Right cardiac atrium (tissue), 5 donors: ENCODE results near the gene AGMO. TPM values are rescaled to one million over a fixed set of nuclear protein-coding genes. Genes with fewer than 3 reads are reported as not detected.

ENCODE experiments used
- ATAC-seq, 2 donors: fragments of 200-7000 bp; cut with Tn5 transposase; one replicate each; pipeline versions ENCODE4 v1.8.0 to v1.9.1; 2020; ENCODE audit warnings: moderate library complexity in 2 of 2, mild to moderate bottlenecking in 1 of 2
- DNase-seq, 3 donors: peaks; one replicate each; pipeline ENCODE4 v3.0.0-alpha.2; 2020
- H3K27ac ChIP-seq: one replicate; pipeline ENCODE4 v1.5.1; 2013; ENCODE audit warnings: mild to moderate bottlenecking, low read length, control low read depth, moderate library complexity
- H3K27me3 ChIP-seq: one replicate; pipeline ENCODE4 v1.6.1; 2013; ENCODE audit not compliant: control insufficient read depth, insufficient read depth
- H3K4me1 ChIP-seq: one replicate; pipeline ENCODE4 v1.6.1; 2013; ENCODE audit warnings: low read length; ENCODE audit not compliant: control insufficient read depth, insufficient read depth
- H3K4me3 ChIP-seq: one replicate; pipeline ENCODE4 v1.5.1; 2013; ENCODE audit warnings: low read length, control low read depth
- H3K9me3 ChIP-seq: one replicate; pipeline ENCODE4 v1.6.1; 2013; ENCODE audit warnings: low read length; ENCODE audit not compliant: control insufficient read depth
- WGBS: extraction: QIAGEN DNeasy Blood & Tissue Kit; methylation state at CpG from one replicate; pipeline ENCODE4 v1.1.7; 2013; 5-methylcytosine and 5-hydroxymethylcytosine counted together
- intact Hi-C, 4 donors: fragments of 100-400 bp; cut with DNase I; formaldehyde crosslinking; loops; one replicate each; pipeline versions ENCODE4 v1.11.0 to v1.14.0; 2022 to 2023
- polyA plus RNA-seq: library from polyadenylated mRNA; stranded (reverse); fragments of 200-250 nt; gene quantifications from one replicate; pipeline ENCODE4 v1.2.3, GENCODE V29; 2013
- total RNA-seq, 4 donors: library from RNA; stranded (reverse); fragmentation: NEBNext Ultra II Directional; extraction: Animal tissue kit (Norgen Biotek cat#: 25700); gene quantifications; one replicate each; pipeline ENCODE4 v1.2.1, GENCODE V29; 2021
- donor health status: healthy with polysubstance abuse.
- donor health status: DM: no; HTN: yes; CAD: no.
- donor health status: DM: no; HTN: no; CAD: no.
- donor health status: DM: no; HTN: yes; CAD: no; lungs with severe emphysema.
- donor health status: DM: yes; HTN: yes; CAD: no.

Gene AGMO
- total and polyA plus RNA-seq, 5 donors = 0.15 to 0.29 TPM; not detected in 3

DNA sequence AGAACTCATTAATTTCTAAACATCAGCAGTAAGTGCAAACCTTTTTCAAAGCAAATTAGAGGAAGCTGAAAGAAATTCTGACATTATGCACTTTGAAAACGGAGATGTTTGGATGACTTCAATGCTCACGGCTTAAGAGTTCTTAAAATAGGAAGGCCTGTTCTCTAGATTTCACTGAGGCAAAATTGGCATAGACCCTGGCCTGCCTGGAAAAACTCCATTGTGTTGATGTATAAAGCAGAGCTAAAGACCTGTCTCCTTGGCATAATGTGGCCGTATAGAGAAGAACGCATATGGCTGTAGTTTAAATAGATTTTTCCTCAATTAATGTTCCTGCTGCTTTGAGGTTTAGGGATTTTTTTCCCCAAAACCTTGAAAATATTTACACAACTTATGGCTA lies 24.5 kb upstream of the AGMO start:
- Histone ChIP-seq H3K9me3 (peaks cover 4% of the 10 kb centered on the region), H3K27ac (no peak overlapping the region), H3K4me1 (no peaks in the 10 kb centered on the region), H3K4me3 (no peak overlapping the region), H3K27me3 (no peaks in the 10 kb centered on the region)
- intact Hi-C loops = no loop called here
- WGBS = 91% methylated on average over 4 of the region's 4 CpGs
- no peak for DNase-seq
- no peak for ATAC-seq

DNA sequence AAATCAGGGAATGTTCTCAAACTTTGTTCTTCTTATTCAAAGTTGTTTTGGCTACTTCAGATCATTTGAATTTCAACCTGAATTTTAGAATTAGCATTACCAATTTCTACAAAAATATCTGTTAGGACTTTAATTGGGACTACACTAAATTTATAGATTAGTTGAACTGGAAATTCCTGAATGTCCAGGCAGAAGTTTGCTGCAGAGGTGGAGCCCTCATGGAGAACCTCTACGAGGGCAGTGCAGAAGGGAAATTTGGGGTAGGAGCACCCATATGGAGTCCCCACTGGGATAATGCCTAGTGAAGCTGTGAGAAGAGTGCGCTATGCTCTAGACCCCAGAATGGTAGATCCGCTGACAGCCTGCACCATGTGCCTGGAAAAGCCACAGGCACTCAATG lies 22.8 kb upstream of the AGMO start:
- H3K27me3 ChIP-seq = no peaks in the 10 kb centered on the region
- intact Hi-C loops = no loop called here
- WGBS = 94% methylated on average over 3 of the region's 3 CpGs
- no peak for DNase-seq
- no peaks in the 10 kb centered on the region for H3K4me1 ChIP-seq
- no peak overlapping the region for H3K27ac ChIP-seq
- H3K9me3 ChIP-seq = peaks cover 4% of the 10 kb centered on the region
- H3K4me3 ChIP-seq = no peak overlapping the region
- ATAC-seq = no peak

DNA sequence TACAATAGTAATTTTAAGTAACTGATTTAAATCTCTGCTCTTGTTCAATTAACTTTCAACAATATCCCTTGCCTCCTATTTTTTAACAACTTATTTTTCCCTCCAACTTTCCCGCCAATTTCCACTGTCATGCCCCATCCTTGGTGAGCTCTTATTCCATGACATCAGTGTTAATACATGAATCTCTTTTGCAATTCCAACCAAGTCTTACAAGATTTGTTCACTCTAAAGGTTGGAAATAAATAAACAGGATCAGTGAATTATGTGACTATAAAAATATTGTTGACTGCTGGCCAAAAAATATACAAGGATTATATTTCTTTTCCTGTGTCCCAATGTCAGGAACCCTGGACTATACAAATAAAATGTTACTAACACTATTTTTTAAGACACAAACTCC lies 21.0 kb upstream of the AGMO start:
- Histone ChIP-seq H3K27ac (no peak overlapping the region), H3K4me3 (no peak overlapping the region), H3K4me1 (no peaks in the 10 kb centered on the region), H3K9me3 (peaks cover 4% of the 10 kb centered on the region), H3K27me3 (no peaks in the 10 kb centered on the region)
- ATAC-seq (no peak), DNase-seq (no peak)
- WGBS = 84% methylated on average over 1 of the region's 1 CpG
- intact Hi-C loops = no loop called here

DNA sequence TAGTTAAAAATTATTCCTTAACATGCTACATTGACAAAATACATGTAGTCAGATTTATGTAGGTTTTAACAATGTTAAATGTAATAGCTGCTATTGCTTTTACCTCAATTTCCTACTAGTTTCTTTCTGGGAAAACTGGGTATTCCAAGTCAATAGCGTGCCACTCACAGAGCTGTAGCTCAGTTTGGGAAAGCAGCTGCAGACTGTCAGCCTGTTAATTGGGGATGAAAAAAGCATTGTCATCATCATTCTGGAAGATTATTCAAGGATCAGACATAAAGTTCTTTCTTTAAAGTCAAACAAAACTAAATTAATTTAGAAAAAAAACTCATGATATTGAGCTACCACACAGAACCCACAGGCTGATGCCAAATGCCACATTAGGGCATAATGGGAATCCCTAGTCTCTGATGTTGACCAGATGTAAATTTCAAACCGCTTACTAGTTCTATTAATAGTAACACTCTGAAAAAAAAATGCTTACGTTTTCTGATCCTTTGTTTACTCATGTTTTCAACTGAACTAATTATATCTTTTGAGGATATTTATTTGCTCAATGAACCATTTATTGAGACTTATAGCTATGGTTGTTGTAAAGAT lies 19.6 kb upstream of the AGMO start:
- Histone ChIP-seq H3K27me3 (no peaks in the 10 kb centered on the region), H3K4me1 (no peaks in the 10 kb centered on the region), H3K4me3 (no peak overlapping the region), H3K27ac (no peak overlapping the region), H3K9me3 (peaks cover 4% of the 10 kb centered on the region)
- intact Hi-C loops = no loop called here
- ATAC-seq (no peak), DNase-seq (no peak)
- 45% methylated on average over 3 of the region's 3 CpGs for WGBS

DNA sequence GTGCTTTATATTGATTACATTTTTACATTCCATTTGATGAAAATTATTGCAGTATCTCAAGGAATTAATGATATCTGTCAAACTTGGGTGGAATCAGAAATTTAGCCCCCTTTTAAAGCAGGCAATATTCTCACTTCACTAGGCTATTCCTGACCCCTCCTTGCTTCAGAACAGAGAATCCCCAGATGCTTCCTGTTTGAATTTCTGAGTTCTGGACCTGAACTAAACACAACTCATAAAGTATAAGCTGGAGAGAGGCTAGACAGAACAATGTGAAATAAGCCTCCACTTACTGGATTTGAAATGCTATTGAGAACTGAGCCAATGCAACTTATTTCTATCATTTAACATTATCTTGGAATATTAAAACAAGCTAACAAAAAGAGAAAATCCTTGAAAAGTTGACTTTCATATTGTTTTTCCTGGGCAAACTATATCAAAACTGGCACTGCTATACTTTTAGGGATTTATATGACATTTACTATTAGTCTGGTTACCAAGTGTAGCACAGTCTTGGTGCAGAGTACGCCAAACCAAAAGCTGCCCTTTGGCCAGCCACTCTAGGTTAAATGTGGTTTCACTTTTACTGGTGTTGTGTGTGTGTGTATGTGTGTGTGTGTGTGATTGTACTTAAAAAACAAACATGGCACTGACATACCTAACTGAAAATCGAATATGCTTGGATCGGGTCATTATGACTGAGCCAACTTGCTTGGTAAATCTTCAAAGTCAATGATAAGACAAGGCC lies 19.0 kb upstream of the AGMO start:
- Histone ChIP-seq H3K27ac (no peak overlapping the region), H3K4me3 (no peak overlapping the region), H3K27me3 (no peaks in the 10 kb centered on the region), H3K9me3 (peaks cover 4% of the 10 kb centered on the region), H3K4me1 (no peaks in the 10 kb centered on the region)
- DNase-seq (no peak), ATAC-seq (no peak)
- intact Hi-C loops = no loop called here
- 74% methylated on average over 3 of the region's 3 CpGs for WGBS

DNA sequence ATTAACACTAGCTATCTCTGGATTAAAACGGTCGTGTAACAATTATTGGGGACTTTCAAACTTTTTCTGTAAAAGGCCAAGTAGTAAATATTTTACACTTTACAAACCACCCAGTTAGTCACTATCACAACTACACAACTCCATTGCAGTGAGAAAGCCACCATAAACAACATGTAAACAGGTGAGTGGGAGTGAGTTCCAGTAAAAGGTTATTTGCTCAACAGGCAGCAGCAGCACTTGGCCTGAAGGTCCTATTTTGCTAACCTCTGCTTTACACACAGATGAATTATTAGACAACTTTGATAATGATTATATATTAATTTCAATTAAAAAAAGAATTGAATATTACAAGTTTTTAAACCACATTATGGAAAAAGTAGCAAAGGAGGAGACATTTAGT lies 15.8 kb upstream of the AGMO start:
- intact Hi-C loops = no loop called here
- 98% methylated on average over 2 of the region's 2 CpGs for WGBS
- Histone ChIP-seq H3K4me3 (no peak overlapping the region), H3K27me3 (no peaks in the 10 kb centered on the region), H3K4me1 (no peaks in the 10 kb centered on the region), H3K9me3 (no peaks in the 10 kb centered on the region), H3K27ac (no peak overlapping the region)
- DNase-seq (no peak), ATAC-seq (no peak)

DNA sequence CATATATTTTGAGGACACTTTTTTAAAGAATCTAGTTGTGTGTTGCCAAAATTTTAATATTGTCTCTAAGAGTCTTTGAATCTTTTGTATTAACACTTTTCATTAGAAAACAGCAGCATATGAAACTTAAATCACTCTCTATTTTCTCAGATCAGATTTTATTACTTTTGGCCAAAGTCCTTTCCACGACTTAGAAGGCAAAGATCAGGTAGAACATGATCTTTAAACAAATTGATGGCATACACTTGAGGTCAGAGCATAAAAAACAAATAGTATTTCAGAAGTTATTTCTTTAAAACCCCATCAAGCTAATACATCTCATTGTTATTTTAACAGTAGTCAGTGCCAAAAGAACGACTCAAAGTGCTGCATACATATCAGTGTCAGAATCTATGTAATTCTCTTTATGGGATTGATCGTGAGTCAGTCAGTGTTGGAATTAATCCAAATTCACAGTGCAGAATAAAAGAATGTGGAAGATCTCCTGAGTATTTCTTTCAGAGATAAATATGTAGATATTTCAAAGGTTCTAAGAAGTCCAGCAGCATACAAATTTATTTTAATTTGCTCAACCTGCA lies 9.6 kb upstream of the AGMO start:
- Histone ChIP-seq H3K4me1 (no peaks in the 10 kb centered on the region), H3K4me3 (no peak overlapping the region), H3K27ac (no peak overlapping the region), H3K9me3 (no peaks in the 10 kb centered on the region), H3K27me3 (no peaks in the 10 kb centered on the region)
- no peak for DNase-seq
- 45% methylated on average over 3 of the region's 3 CpGs for WGBS
- intact Hi-C loops = no loop called here
- no peak for ATAC-seq

DNA sequence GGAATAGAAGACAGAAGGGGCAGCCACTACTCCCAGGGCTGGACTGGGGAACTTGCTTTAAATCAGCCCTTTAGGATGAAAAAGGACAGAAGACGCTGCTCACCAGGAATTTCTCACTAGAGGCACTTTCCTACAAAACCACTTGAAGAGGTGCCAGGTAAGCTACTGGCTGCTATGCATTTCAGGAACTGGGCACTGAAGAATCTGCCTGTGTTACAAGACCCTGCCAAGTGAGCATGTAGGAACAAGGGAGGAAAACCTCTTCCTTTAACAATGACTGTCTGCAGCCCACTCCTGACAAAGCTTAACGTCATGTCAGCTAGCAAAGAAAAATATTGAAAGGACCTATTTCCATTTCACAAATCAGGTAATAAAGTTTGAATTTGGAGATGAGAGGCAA lies 5.8 kb upstream of the AGMO start:
- Histone ChIP-seq H3K4me3 (no peak overlapping the region), H3K27ac (no peak overlapping the region), H3K4me1 (no peaks in the 10 kb centered on the region), H3K9me3 (no peaks in the 10 kb centered on the region), H3K27me3 (no peaks in the 10 kb centered on the region)
- DNase-seq (no peak), ATAC-seq (no peak)
- intact Hi-C loops = no loop called here
- 68% methylated on average over 2 of the region's 2 CpGs for WGBS

DNA sequence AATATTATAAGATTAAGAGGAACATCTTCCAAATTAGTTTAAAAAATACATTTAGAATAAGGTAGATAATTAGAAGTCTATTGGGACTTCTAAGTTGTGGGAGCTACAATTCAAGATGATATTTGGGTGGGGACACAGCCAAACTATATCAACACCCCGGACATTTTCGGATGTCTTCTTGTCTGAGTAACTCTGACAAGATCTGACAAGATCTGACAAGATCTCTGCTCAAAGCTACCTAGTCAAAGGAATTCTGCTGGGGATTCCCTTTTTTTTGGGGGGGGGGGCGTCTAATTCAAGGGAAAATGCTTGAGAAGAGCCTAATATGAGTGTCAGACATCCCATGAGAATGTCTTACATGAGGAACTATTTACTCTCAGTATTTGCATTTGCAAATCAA lies 5.2 kb upstream of the AGMO start:
- H3K4me1 ChIP-seq = no peaks in the 10 kb centered on the region
- no peak overlapping the region for H3K4me3 ChIP-seq
- DNase-seq (no peak), ATAC-seq (no peak)
- no peaks in the 10 kb centered on the region for H3K9me3 ChIP-seq
- H3K27me3 ChIP-seq = no peaks in the 10 kb centered on the region
- intact Hi-C loops = no loop called here
- no peak overlapping the region for H3K27ac ChIP-seq
- 74% methylated on average over 3 of the region's 3 CpGs for WGBS

DNA sequence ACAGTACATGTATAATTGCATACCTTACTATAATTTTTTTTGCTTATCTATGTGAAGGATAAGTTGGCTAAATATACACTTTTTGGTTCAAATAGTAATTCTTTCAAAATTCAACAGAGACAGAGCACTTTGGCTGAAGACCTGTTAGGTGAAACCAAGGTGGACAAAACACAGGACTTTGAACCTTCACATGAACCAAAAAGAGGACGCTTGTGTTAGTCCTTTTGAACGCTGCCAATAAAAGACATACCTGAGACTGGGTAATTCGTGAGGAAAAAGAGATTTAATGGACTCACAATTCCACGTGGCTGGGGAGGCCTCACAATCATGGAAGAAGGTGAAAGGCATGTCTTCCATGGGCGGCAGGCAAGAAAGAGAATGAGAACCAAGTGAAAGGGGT lies 4.7 kb upstream of the AGMO start:
- H3K27ac ChIP-seq = no peak overlapping the region
- H3K9me3 ChIP-seq = no peaks in the 10 kb centered on the region
- intact Hi-C loops = no loop called here
- H3K4me3 ChIP-seq = no peak overlapping the region
- no peaks in the 10 kb centered on the region for H3K4me1 ChIP-seq
- WGBS = 84% methylated on average over 5 of the region's 5 CpGs
- ATAC-seq (no peak), DNase-seq (no peak)
- H3K27me3 ChIP-seq = no peaks in the 10 kb centered on the region

DNA sequence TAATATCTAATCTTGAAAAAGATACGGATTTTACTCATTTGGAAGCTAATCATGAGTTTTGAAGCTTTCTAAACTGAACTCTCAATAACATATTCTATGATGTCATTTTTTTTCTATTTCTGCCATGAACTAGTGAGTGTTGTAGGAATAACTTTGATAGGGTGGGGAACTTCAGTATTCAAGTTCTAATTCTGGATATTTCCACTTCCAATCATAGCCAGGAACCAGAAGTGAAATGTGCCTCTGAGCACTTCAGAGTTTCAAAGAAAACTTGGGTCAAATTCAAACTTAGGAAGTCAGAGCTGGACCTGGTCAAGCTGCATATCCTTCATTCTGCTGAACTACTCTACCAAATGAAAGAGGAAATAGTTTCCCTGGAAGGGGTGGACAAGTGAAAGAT lies 847 bp downstream of the AGMO start:
- WGBS = 42% methylated on average over 1 of the region's 1 CpG
- no peaks in the 10 kb centered on the region for H3K9me3 ChIP-seq
- peak overlapping the region; percentile 47 for H3K4me3 ChIP-seq
- intact Hi-C loops = no loop called here
- DNase-seq = no peak
- H3K4me1 ChIP-seq = no peaks in the 10 kb centered on the region
- no peaks in the 10 kb centered on the region for H3K27me3 ChIP-seq
- H3K27ac ChIP-seq = no peak overlapping the region
- ATAC-seq = peak in 1 of 2 donors; percentile 63
